ENCODE results near the gene PTPRT. TPM values are rescaled to one million over a fixed set of nuclear protein-coding genes. Genes with fewer than 3 reads are reported as not detected.

The PTPRT gene
- total RNA-seq, 1 experiment from 2014 or later = 0.13 TPM

- TF ChIP-seq CTCF (conservative IDR thresholded peaks at IDR 0.05) = no peak
- no peaks in the 10 kb centered on the region; a peak in 1 of 5 replicates for H3K9me3 Mint-ChIP-seq
- Histone ChIP-seq H3K14ac (ENCODE audit: insufficient read depth, low read length) (no peak overlapping the region), H3K9ac (ENCODE audit: extremely low read depth, insufficient read length, low read length) (no peak overlapping the region), H3K27me3 (ENCODE audit: insufficient read depth, low read length) (no peaks in the 10 kb centered on the region), H3K23ac (ENCODE audit: insufficient read length, low read depth, low read length) (no peak overlapping the region), H4K8ac (replicated peaks; ENCODE audit: insufficient read length, low read depth, low read length) (no peak overlapping the region), H3K4me2 (ENCODE audit: insufficient read depth, insufficient read length, low read length) (no peak overlapping the region), H2BK120ac (ENCODE audit: low read depth, low read length, poor library complexity, severe bottlenecking) (no peak overlapping the region), H3K4me1 (ENCODE audit: insufficient read depth, low read length) (no peaks in the 10 kb centered on the region; the same call in 1 of the 2 replicates), H2AK5ac (ENCODE audit: insufficient read length, low read length) (no peak overlapping the region), H4K20me1 (ENCODE audit: control insufficient read depth, insufficient read depth, insufficient read length) (no peaks in the 10 kb centered on the region), H3K4ac (ENCODE audit: low read depth, low read length) (no peak overlapping the region), H4K91ac (ENCODE audit: insufficient read length, low read depth, low read length) (no peak overlapping the region), H3K18ac (ENCODE audit: insufficient read length, low read depth, low read length) (no peak overlapping the region), H3K9me3 (ENCODE audit: control insufficient read depth, low read depth, low read length) (peaks cover 8% of the 10 kb centered on the region), H2BK5ac (ENCODE audit: insufficient read length, low read length) (no peak overlapping the region), H2AFZ (ENCODE audit: low read length) (no peak overlapping the region), H4K5ac (ENCODE audit: insufficient read length, low read depth, low read length) (no peak overlapping the region), H3K79me2 (ENCODE audit: insufficient read depth, low read length) (no peaks in the 10 kb centered on the region; the same call in 1 of the 2 replicates), H3K23me2 (ENCODE audit: insufficient read length, low read depth, low read length, poor library complexity, severe bottlenecking) (no peaks in the 10 kb centered on the region), H2BK15ac (ENCODE audit: low read depth, low read length) (no peak overlapping the region), H3K27ac (ENCODE audit: insufficient read length, low read depth, low read length) (no peak overlapping the region), H3K79me1 (ENCODE audit: insufficient read depth, low read depth, low read length, poor library complexity, severe bottlenecking) (no peaks in the 10 kb centered on the region), H3K56ac (ENCODE audit: insufficient read length, low read depth, low read length) (no peak overlapping the region), H3T11ph (ENCODE audit: low read length) (no peak overlapping the region), H2BK20ac (ENCODE audit: low read depth, low read length, poor library complexity, severe bottlenecking) (no peak overlapping the region), H2BK12ac (ENCODE audit: insufficient read length, low read depth, low read length) (no peak overlapping the region)
- DNase-seq = no peak
- no CpG with 5 or more reads among the region's 1 CpG for whole genome bisulfite sequencing (ENCODE audit: extremely low coverage, insufficient read length, low lambda C conversion rate)
- H3K27ac Mint-ChIP-seq = no peak overlapping the region
- H3K36me3 Mint-ChIP-seq (ENCODE audit: insufficient read depth in 1 of 3, low read depth in 3 of 3) = no peaks in the 10 kb centered on the region
- H3K4me1 Mint-ChIP-seq = no peaks in the 10 kb centered on the region; a peak in 2 of 4 replicates
- H3K27me3 Mint-ChIP-seq (ENCODE audit: low read depth) = peaks cover 3% of the 10 kb centered on the region
- no peak overlapping the region for H3K4me3 Mint-ChIP-seq
Observed at GRCh38 chr20:42792052-42792451, 397.7 kb downstream of the PTPRT start.
